GM19395 (cell line): Measurements from ENCODE around the gene ZBTB16.

Experiments used
- ATAC-seq: cut with Tn5 transposase; IDR thresholded peaks from one replicate; pipeline ENCODE4 v1.9.1; 2021; ENCODE audit warnings: mild to moderate bottlenecking, moderate library complexity; ENCODE audit not compliant: unreplicated experiment

ZBTB16 gene

GRCh38 chr11:114125959-114126358 is 66.4 kb downstream of the ZBTB16 start:
- ATAC-seq: no peak

GRCh38 chr11:114128399-114128798 is 68.9 kb downstream of the ZBTB16 start:
- ATAC-seq: no peak

- ATAC-seq: no peak
These were observed 69.6 kb downstream of the ZBTB16 start for GRCh38 chr11:114129142-114129541.

GRCh38 chr11:114129699-114130098 is 70.2 kb downstream of the ZBTB16 start:
- no peak for ATAC-seq

GRCh38 chr11:114130115-114130576 is 70.6 kb downstream of the ZBTB16 start:
- no peak for ATAC-seq

- no peak for ATAC-seq
These were observed 71.2 kb downstream of the ZBTB16 start for GRCh38 chr11:114130629-114131277.

- no peak for ATAC-seq
These were observed 72.0 kb downstream of the ZBTB16 start for GRCh38 chr11:114131461-114131864.

GRCh38 chr11:114132417-114132816 is 72.9 kb downstream of the ZBTB16 start:
- ATAC-seq: no peak

GRCh38 chr11:114132944-114133394 is 73.5 kb downstream of the ZBTB16 start:
- ATAC-seq: no peak

GRCh38 chr11:114133548-114134329 is 74.2 kb downstream of the ZBTB16 start:
- ATAC-seq: no peak

- no peak for ATAC-seq
These were observed 75.4 kb downstream of the ZBTB16 start for GRCh38 chr11:114134870-114135269.

- no peak for ATAC-seq
These were observed 76.2 kb downstream of the ZBTB16 start for GRCh38 chr11:114135737-114136151.

- ATAC-seq: no peak
These were observed 77.5 kb downstream of the ZBTB16 start for GRCh38 chr11:114136686-114137640.

GRCh38 chr11:114137838-114138237 is 78.3 kb downstream of the ZBTB16 start:
- ATAC-seq: no peak

GRCh38 chr11:114138411-114138810 is 78.9 kb downstream of the ZBTB16 start:
- no peak for ATAC-seq

- ATAC-seq: no peak
These were observed 81.3 kb downstream of the ZBTB16 start for GRCh38 chr11:114140826-114141225.

GRCh38 chr11:114141863-114142580 is 82.5 kb downstream of the ZBTB16 start:
- no peak for ATAC-seq

- no peak for ATAC-seq
These were observed 83.2 kb downstream of the ZBTB16 start for GRCh38 chr11:114142707-114143106.

GRCh38 chr11:114145166-114145775 is 85.8 kb downstream of the ZBTB16 start:
- ATAC-seq: no peak
